ENCODE measurements around the gene PLA2G2C. TPM values are rescaled to one million over a fixed set of nuclear protein-coding genes. Genes with fewer than 3 reads are reported as not detected.

The PLA2G2C gene
- total RNA-seq (2021) (not detected in 3 replicates), Bru-seq, nascent RNA (percentile 7 among the genes with signal in this experiment)
- long read RNA-seq, experiment 1, partial matches to known transcripts = 0 of 2 reads
- long read RNA-seq, experiment 1, other reads (novel, unspliced or antisense) = 2 of 2 reads
- long read RNA-seq, experiment 2, partial matches to known transcripts = 0 of 1 reads
- long read RNA-seq, experiment 2, other reads (novel, unspliced or antisense) = 1 of 1 reads
- long read RNA-seq, experiment 3 = 0 reads

- TF ChIP-seq MAX (CRISPR knock-in tag; IDR thresholded peaks at IDR 0.05) = peak; percentile 55; the same call in 1 of the 2 replicates
- TF ChIP-seq SMAD4 (CRISPR knock-in tag; IDR thresholded peaks at IDR 0.05) = no peak
- peak; percentile 92 for TF ChIP-seq FOXK1 (CRISPR knock-in tag; IDR thresholded peaks at IDR 0.05)
- TF ChIP-seq CREB1 (CRISPR knock-in tag; IDR thresholded peaks at IDR 0.05) = no peak
- TF ChIP-seq USF1 (CRISPR knock-in tag; IDR thresholded peaks at IDR 0.05) = peak; percentile 79; the same call in 1 of the 2 replicates
- TF ChIP-seq PRDM15 (CRISPR knock-in tag; IDR thresholded peaks at IDR 0.05) = peak; percentile 94
- Mint-ChIP-seq H3K9me3 (no peaks in the 10 kb centered on the region), H3K36me3 (no peaks in the 10 kb centered on the region), H3K27ac (peak within 1 kb of the TSS; percentile 21; the same call in 1 of the 2 replicates), H3K4me1 (peaks cover 24% of the 10 kb centered on the region), H3K4me3 (peak within 1 kb of the TSS; percentile 75), H3K27me3 (ENCODE audit: low read depth) (peaks cover 40% of the 10 kb centered on the region)
- DNase-seq (ENCODE audit: low spot score) (peak; percentile 81), ATAC-seq (peak; percentile 75)
- ChIA-PET POLR2A (no interaction called here), CTCF (interaction anchor here (0.9 kb wide), 1 partner anchor 34 kb away, joined by 3 read pairs; no protein-coding TSS in a partner anchor)
Measured at GRCh38 chr1:20185834-20186782, at the start of gene PLA2G2C, which contains the start of gene UBXN10. Gene PLA2G2C (minus strand): TSS chr1:20186518. CDS start chr1:20177363, 9,155 bp downstream. Gene UBXN10 (plus strand): TSS chr1:20186096. CDS start chr1:20190562, 4,466 bp downstream.

- Mint-ChIP-seq H3K4me1 (peaks cover 28% of the 10 kb centered on the region), H3K4me3 (no peak overlapping the region), H3K36me3 (no peaks in the 10 kb centered on the region), H3K27ac (no peak overlapping the region), H3K9me3 (no peaks in the 10 kb centered on the region), H3K27me3 (ENCODE audit: low read depth) (no peaks in the 10 kb centered on the region)
- TF ChIP-seq STAT6 (CRISPR knock-in tag; conservative IDR thresholded peaks at IDR 0.05; ENCODE audit: low read depth) (no peak), CBFB (CRISPR knock-in tag; IDR thresholded peaks at IDR 0.05; ENCODE audit: low read depth) (no peak), SP1 (CRISPR knock-in tag; conservative IDR thresholded peaks at IDR 0.05) (no peak), ZBTB21 (CRISPR knock-in tag; IDR thresholded peaks at IDR 0.05; ENCODE audit: borderline replicate concordance) (no peak), TCF7 (CRISPR knock-in tag; IDR thresholded peaks at IDR 0.05; ENCODE audit: low read depth) (no peak), ZNF416 (CRISPR knock-in tag; IDR thresholded peaks at IDR 0.05) (no peak), KAT7 (CRISPR knock-in tag; IDR thresholded peaks at IDR 0.05; ENCODE audit: borderline replicate concordance) (no peak)
- ChIA-PET CTCF (interaction anchor here (2.3 kb wide), 1 partner anchor 22 kb away, joined by 17 read pairs; no protein-coding TSS in a partner anchor), POLR2A (interaction anchor here (0.6 kb wide), 1 partner anchor 774 kb away, joined by 3 read pairs; no protein-coding TSS in a partner anchor)
- no peak for ATAC-seq
- DNase-seq (ENCODE audit: low spot score) = no peak
Measured at GRCh38 chr1:20234788-20235535, 48.6 kb upstream of the PLA2G2C start.

Measured in WTC11 (cell line).